HEK293 (cell line): Measurements from ENCODE around the gene NXPE4.

Experiments
- CTCF ChIA-PET: fragments of 350-600 bp; formaldehyde crosslinking; extraction: SDS; loops from one replicate; lab custom pipeline; 2021; ENCODE audit warnings: antibody characterized with exemption; lab: Yijun Ruan, JAX
- POLR2A ChIA-PET: fragments of 300-600 bp; formaldehyde crosslinking; extraction: SDS; loops from one replicate; lab custom pipeline; 2020; ENCODE audit warnings: antibody characterized with exemption, inconsistent platforms; lab: Yijun Ruan, JAX
- H3K27ac ChIP-seq: fragments of 200-500 bp; sonication (Bioruptor generic); 2 replicates; pipeline ENCODE4 v1.5.1; 2014; ENCODE audit warnings: low read depth, low read length, control low read depth, inconsistent platforms; ENCODE audit errors: extremely low read depth
- H3K36me3 ChIP-seq, 2 experiments: fragments of 200-500 bp in 1 of 2; sonication (Bioruptor generic) in 1 of 2; 1 replicate in 1 of 2; 2 replicates in 1 of 2; pipeline ENCODE4 v1.5.1; 2014 to 2017; ENCODE audit warnings: inconsistent platforms in 2 of 2, low read length in 2 of 2; ENCODE audit not compliant: control insufficient read depth in 2 of 2, insufficient read depth in 1 of 2
- H3K4me1 ChIP-seq: fragments of 200-500 bp; sonication (Bioruptor generic); 2 replicates; pipeline ENCODE4 v1.5.1; 2014; ENCODE audit warnings: mild to moderate bottlenecking, low read length, inconsistent platforms; ENCODE audit not compliant: control insufficient read depth, insufficient read depth
- H3K4me3 ChIP-seq: 2 replicates; pipeline ENCODE4 v1.5.1; 2011; ENCODE audit warnings: low read depth, mild to moderate bottlenecking, control low read depth, low read length, moderate library complexity
- H3K9me3 ChIP-seq: fragments of 200-500 bp; sonication (Bioruptor generic); 2 replicates; pipeline ENCODE4 v1.5.1; 2014; ENCODE audit warnings: low read depth, low read length, inconsistent platforms; ENCODE audit not compliant: control insufficient read depth, insufficient read depth
- BCL6B ChIP-seq: fragments of 450-650 bp; formaldehyde crosslinking; IDR thresholded peaks from 2 replicates; pipeline ENCODE4 v1.5.1; 2017; ENCODE audit warnings: missing biosample characterization, missing genetic modification characterization
- HOXA7 ChIP-seq: sonication (generic); formaldehyde crosslinking; IDR thresholded peaks from 2 replicates; pipeline ENCODE4 v1.8.1; 2022; ENCODE audit warnings: missing genetic modification reagents, borderline replicate concordance
- HOXC10 ChIP-seq: sonication (generic); formaldehyde crosslinking; IDR thresholded peaks from 2 replicates; pipeline ENCODE4 v1.8.1; 2023; ENCODE audit warnings: mild to moderate bottlenecking, missing genetic modification reagents
- MZF1 ChIP-seq: fragments of 450-650 bp; formaldehyde crosslinking; IDR thresholded peaks from 2 replicates; pipeline ENCODE4 v1.5.1; 2017; ENCODE audit warnings: missing biosample characterization, missing genetic modification characterization, borderline replicate concordance
- RBAK ChIP-seq: fragments of 450-650 bp; formaldehyde crosslinking; IDR thresholded peaks from 2 replicates; pipeline ENCODE4 v1.5.1; 2016; ENCODE audit warnings: missing biosample characterization, missing genetic modification characterization
- REPIN1 ChIP-seq: fragments of 450-650 bp; formaldehyde crosslinking; IDR thresholded peaks from 2 replicates; pipeline ENCODE4 v1.5.1; 2017; ENCODE audit warnings: missing biosample characterization, missing genetic modification characterization, low read depth
- TCF7L2 ChIP-seq: IDR thresholded peaks from 2 replicates; pipeline ENCODE4 v1.6.1; 2011; ENCODE audit warnings: low read depth, mild to moderate bottlenecking, inconsistent platforms, low read length, moderate library complexity, borderline replicate concordance
- WT1 ChIP-seq: fragments of 450-650 bp; formaldehyde crosslinking; IDR thresholded peaks from 2 replicates; pipeline ENCODE4 v1.5.1; 2016; ENCODE audit warnings: missing biosample characterization, missing genetic modification characterization
- ZNF114 ChIP-seq: fragments of 450-650 bp; formaldehyde crosslinking; IDR thresholded peaks from 2 replicates; pipeline ENCODE4 v1.5.0; 2017; ENCODE audit warnings: missing biosample characterization, missing genetic modification characterization
- ZNF157 ChIP-seq: fragments of 450-650 bp; formaldehyde crosslinking; IDR thresholded peaks from 2 replicates; pipeline ENCODE4 v1.5.1; 2016; ENCODE audit warnings: missing biosample characterization, missing genetic modification characterization
- ZNF221 ChIP-seq: fragments of 450-650 bp; formaldehyde crosslinking; IDR thresholded peaks from 2 replicates; pipeline ENCODE4 v1.5.1; 2017; ENCODE audit warnings: missing biosample characterization, missing genetic modification characterization, borderline replicate concordance
- ZNF223 ChIP-seq: fragments of 450-650 bp; formaldehyde crosslinking; IDR thresholded peaks from 2 replicates; pipeline ENCODE4 v1.5.1; 2016; ENCODE audit warnings: missing biosample characterization, missing genetic modification characterization
- ZNF248 ChIP-seq: fragments of 450-650 bp; formaldehyde crosslinking; IDR thresholded peaks from 2 replicates; pipeline ENCODE4 v1.5.1; 2017; ENCODE audit warnings: missing biosample characterization, missing genetic modification characterization
- ZNF274 ChIP-seq, 2 experiments: fragments of 200-500 bp in 1 of 2; fragments of 450-650 bp in 1 of 2; sonication (Bioruptor generic) in 1 of 2; formaldehyde crosslinking in 1 of 2; IDR thresholded peaks; 2 replicates each; pipeline versions ENCODE4 v1.5.1 to v1.6.1; 2014 to 2016; ENCODE audit warnings: borderline replicate concordance in 1 of 2, inconsistent platforms in 1 of 2, low read length in 1 of 2, missing biosample characterization in 1 of 2, missing genetic modification characterization in 1 of 2
- ZNF280C ChIP-seq: fragments of 450-650 bp; formaldehyde crosslinking; IDR thresholded peaks from 2 replicates; pipeline ENCODE4 v1.5.1; 2016; ENCODE audit warnings: missing biosample characterization, missing genetic modification characterization
- ZNF335 ChIP-seq: fragments of 450-650 bp; formaldehyde crosslinking; conservative IDR thresholded peaks from 2 replicates; pipeline ENCODE4 v1.5.1; 2016; ENCODE audit warnings: missing biosample characterization, missing genetic modification characterization
- ZNF366 ChIP-seq: fragments of 450-650 bp; formaldehyde crosslinking; conservative IDR thresholded peaks from 2 replicates; pipeline ENCODE4 v1.5.1; 2016; ENCODE audit warnings: missing biosample characterization, missing genetic modification characterization
- ZNF518A ChIP-seq: fragments of 450-650 bp; formaldehyde crosslinking; conservative IDR thresholded peaks from 2 replicates; pipeline ENCODE4 v1.5.1; 2016; ENCODE audit warnings: low read depth, missing biosample characterization, missing genetic modification characterization
- ZNF610 ChIP-seq: fragments of 450-650 bp; formaldehyde crosslinking; IDR thresholded peaks from 2 replicates; pipeline ENCODE4 v1.5.1; 2016; ENCODE audit warnings: missing biosample characterization, missing genetic modification characterization, borderline replicate concordance
- ZNF660 ChIP-seq: fragments of 450-650 bp; IDR thresholded peaks from 2 replicates; pipeline ENCODE4 v1.5.1; 2018; ENCODE audit warnings: missing biosample characterization, mild to moderate bottlenecking, missing genetic modification characterization
- ZNF76 ChIP-seq: fragments of 450-650 bp; formaldehyde crosslinking; IDR thresholded peaks from 2 replicates; pipeline ENCODE4; 2016; ENCODE audit warnings: low read depth, missing biosample characterization, missing genetic modification characterization, borderline replicate concordance
- ZNF768 ChIP-seq: fragments of 450-650 bp; formaldehyde crosslinking; IDR thresholded peaks from 2 replicates; pipeline ENCODE4 v1.5.1; 2018; ENCODE audit warnings: missing biosample characterization, mild to moderate bottlenecking, missing genetic modification characterization
- ZNF776 ChIP-seq: fragments of 450-650 bp; formaldehyde crosslinking; IDR thresholded peaks from 2 replicates; pipeline ENCODE4 v1.5.0; 2017; ENCODE audit warnings: missing biosample characterization, missing genetic modification characterization, borderline replicate concordance
- ZNF843 ChIP-seq: fragments of 450-650 bp; formaldehyde crosslinking; IDR thresholded peaks from 2 replicates; pipeline ENCODE4 v1.5.1; 2016; ENCODE audit warnings: missing biosample characterization, missing genetic modification characterization

Gene NXPE4

GRCh38 chr11:114598461-114598860 is 2.9 kb upstream of the NXPE4 start:
- H3K4me1 ChIP-seq = no peaks in the 10 kb centered on the region
- H3K36me3 ChIP-seq = no peaks in the 10 kb centered on the region
- H3K9me3 ChIP-seq = no peaks in the 10 kb centered on the region
- H3K27ac ChIP-seq = no peak overlapping the region
- ChIA-PET POLR2A (no interaction called here), CTCF (no interaction called here)
- no peak overlapping the region for H3K4me3 ChIP-seq
- no peak for TF ChIP-seq WT1 (tag by site-specific recombination)
- TF ChIP-seq ZNF366 (tag by site-specific recombination) = no peak
- no peak for TF ChIP-seq REPIN1 (tag by site-specific recombination)
- no peak for TF ChIP-seq ZNF248
- TF ChIP-seq ZNF221 = no peak
- TF ChIP-seq ZNF660 (tag by site-specific recombination) = no peak
- TF ChIP-seq BCL6B (tag by site-specific recombination) = no peak
- TF ChIP-seq HOXC10 = no peak
- TF ChIP-seq MZF1 (tag by site-specific recombination) = no peak
- TF ChIP-seq ZNF76 (tag by site-specific recombination) = no peak
- no peak for TF ChIP-seq RBAK (tag by site-specific recombination)
- TF ChIP-seq ZNF114 = no peak
- TF ChIP-seq ZNF518A = no peak
- no peak for TF ChIP-seq ZNF157 (tag by site-specific recombination)
- TF ChIP-seq ZNF610 = no peak
- TF ChIP-seq TCF7L2 = no peak
- TF ChIP-seq ZNF768 (tag by site-specific recombination) = no peak
- TF ChIP-seq ZNF843 = no peak

GRCh38 chr11:114596175-114596919 is 761 bp upstream of the NXPE4 start:
- Histone ChIP-seq H3K36me3 (no peaks in the 10 kb centered on the region), H3K4me1 (no peaks in the 10 kb centered on the region), H3K4me3 (no peak overlapping the region), H3K9me3 (no peaks in the 10 kb centered on the region), H3K27ac (no peak overlapping the region)
- CTCF ChIA-PET = interaction anchor here (0.6 kb wide), 1 partner anchor 739 kb away, joined by 4 read pairs; no protein-coding TSS in a partner anchor
- no peak for TF ChIP-seq HOXA7 (CRISPR knock-in tag)
- TF ChIP-seq ZNF280C (tag by site-specific recombination) = no peak
- no peak for TF ChIP-seq ZNF335
- TF ChIP-seq ZNF274 (IDR thresholded peaks at IDR 0.05; ENCODE audit: low read length) = no peak
- TF ChIP-seq ZNF274 (tag by site-specific recombination; IDR thresholded peaks at IDR 0.05; ENCODE audit: borderline replicate concordance) = no peak
- no peak for TF ChIP-seq ZNF776 (tag by site-specific recombination)
- TF ChIP-seq ZNF223 = no peak
- POLR2A ChIA-PET = no interaction called here
